Fibroblast of upper back skin (primary cell): ENCODE measurements around the gene C3.
"Not testable (repeated sequence)": the region's sequence is repeated elsewhere in the genome, so short reads cannot be mapped to it uniquely, and the experiment has no call there.

ENCODE experiments used
- DNase-seq: peaks from one replicate; pipeline ENCODE4 v3.0.0-alpha.2; 2013

C3 gene

GRCh38 chr19:6656390-6656789, 64.1 kb downstream of the C3 start:
- DNase-seq, result not testable (repeated sequence)

- DNase-seq, result no peak
Measured at GRCh38 chr19:6654347-6655310, 65.8 kb downstream of the C3 start.

- no peak for DNase-seq
Measured at GRCh38 chr19:6652805-6653094, 67.7 kb downstream of the C3 start.

- no peak for DNase-seq
Measured at GRCh38 chr19:6651965-6652804, 68.3 kb downstream of the C3 start.

DNA sequence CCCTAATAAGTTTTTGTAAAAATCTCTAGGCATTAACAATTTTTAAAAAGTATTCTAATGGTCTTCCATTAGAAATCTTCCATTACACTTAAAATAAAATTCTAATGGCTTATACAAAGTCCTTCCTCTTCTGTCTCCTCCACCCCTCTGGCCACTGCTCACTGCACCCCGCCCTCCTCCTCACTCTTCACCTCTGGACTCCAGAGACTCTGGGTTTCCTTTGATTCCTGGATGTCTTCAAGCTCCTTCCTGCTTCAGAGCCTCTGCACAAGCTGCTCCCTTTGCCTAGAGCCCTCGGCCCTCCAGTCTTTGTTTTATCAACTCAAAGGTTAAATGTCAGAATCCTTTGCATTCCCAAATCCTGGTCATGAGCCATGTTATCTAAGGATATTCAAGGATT, 71.3 kb downstream of the C3 start:
- no peak for DNase-seq

- DNase-seq, result no peak
Measured at GRCh38 chr19:6648141-6648715, 72.2 kb downstream of the C3 start.

GRCh38 chr19:6644796-6645195, 75.7 kb downstream of the C3 start:
- no peak for DNase-seq

- DNase-seq, result not testable (repeated sequence)
Measured at GRCh38 chr19:6640333-6640732, 80.1 kb downstream of the C3 start.

DNA sequence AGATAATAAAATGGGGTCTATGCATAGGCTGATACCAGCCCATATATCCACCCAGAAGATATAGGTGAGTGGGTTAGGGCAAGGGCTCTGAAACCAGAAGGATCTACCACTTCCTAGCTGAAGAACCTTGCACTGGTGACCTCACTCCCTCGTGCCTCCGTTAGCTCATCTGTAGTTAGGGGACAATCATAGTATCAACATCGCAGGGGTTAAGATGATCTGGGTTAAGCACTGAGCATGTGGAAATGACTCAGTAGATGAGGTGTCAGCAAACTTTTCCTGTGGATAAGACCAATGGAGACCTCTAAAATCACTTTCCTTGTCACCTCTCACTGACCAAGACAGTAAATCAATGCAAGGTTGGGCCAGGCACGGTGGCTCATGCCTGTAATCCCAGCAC, 81.0 kb downstream of the C3 start:
- no peak for DNase-seq

DNA sequence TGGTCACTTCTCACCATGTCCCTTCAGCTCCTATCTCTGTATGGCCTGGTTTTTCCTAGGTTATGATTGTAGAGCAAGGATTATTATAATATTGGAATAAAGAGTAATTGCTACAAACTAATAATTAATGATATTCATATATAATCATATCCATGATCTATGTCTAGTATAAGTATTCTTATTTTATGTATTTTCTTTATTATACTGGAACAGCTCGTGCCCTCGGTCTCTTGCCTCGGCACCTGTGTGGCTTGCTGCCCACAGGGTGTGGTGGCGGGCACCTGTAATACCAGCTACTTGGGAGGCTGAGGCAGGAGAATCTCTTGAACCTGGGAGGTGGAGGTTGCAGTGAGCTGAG, 87.0 kb downstream of the C3 start:
- not testable (repeated sequence) for DNase-seq

- DNase-seq, result peak; percentile 67
Measured at GRCh38 chr19:6632747-6633455, 87.5 kb downstream of the C3 start.

- peak; percentile 72 for DNase-seq
Measured at GRCh38 chr19:6632002-6632621, 88.3 kb downstream of the C3 start.
